ENCODE measurements around the gene AFAP1L2. TPM values are rescaled to one million over a fixed set of nuclear protein-coding genes. Genes with fewer than 3 reads are reported as not detected.

Gene AFAP1L2
- total RNA-seq, 1 donor from 2014 or later, result 5.3 TPM

- intact Hi-C loops (cut with DNase I), result loop anchor here (10.0 kb wide), 1 partner anchor 153 kb away; no protein-coding TSS in a partner anchor
- no peak for DNase-seq
Observed at GRCh38 chr10:114301951-114302710, 102.2 kb downstream of the AFAP1L2 start.

GRCh38 chr10:114301177-114301576, 103.1 kb downstream of the AFAP1L2 start:
- TF ChIP-seq CTCF (IDR thresholded peaks at IDR 0.05), result no peak
- ATAC-seq (no peak), DNase-seq (no peak)
- Histone ChIP-seq H3K27me3 (ENCODE audit: low read depth) (no peaks in the 10 kb centered on the region), H3K4me1 (peaks cover 10% of the 10 kb centered on the region), H3K27ac (no peak overlapping the region), H3K4me3 (no peak overlapping the region), H3K36me3 (peaks cover 7% of the 10 kb centered on the region), H3K9me3 (peaks cover 1% of the 10 kb centered on the region)
- intact Hi-C loops (cut with DNase I), result loop anchor here (10.0 kb wide), 1 partner anchor 154 kb away; no protein-coding TSS in a partner anchor

More at GRCh38 chr10:114301951-114302710, 102.2 kb downstream of the AFAP1L2 start:
- H3K36me3 ChIP-seq, result peaks cover 7% of the 10 kb centered on the region
- no peaks in the 10 kb centered on the region for H3K9me3 ChIP-seq
- H3K4me1 ChIP-seq, result peaks cover 10% of the 10 kb centered on the region
- no peak overlapping the region for H3K27ac ChIP-seq
- H3K4me3 ChIP-seq, result no peak overlapping the region
- H3K27me3 ChIP-seq (ENCODE audit: low read depth), result no peaks in the 10 kb centered on the region
- no peak for TF ChIP-seq CTCF (IDR thresholded peaks at IDR 0.05)
- ATAC-seq, result no peak

- peaks cover 12% of the 10 kb centered on the region for H3K9me3 ChIP-seq
- peaks cover 7% of the 10 kb centered on the region for H3K36me3 ChIP-seq
- no peak for DNase-seq
- H3K27ac ChIP-seq, result no peak overlapping the region
- TF ChIP-seq CTCF (IDR thresholded peaks at IDR 0.05), result no peak
- intact Hi-C loops (cut with DNase I), result loop anchor here (10.0 kb wide), 1 partner anchor 155 kb away; no protein-coding TSS in a partner anchor
- no peaks in the 10 kb centered on the region for H3K27me3 ChIP-seq (ENCODE audit: low read depth)
- peaks cover 10% of the 10 kb centered on the region for H3K4me1 ChIP-seq
- no peak overlapping the region for H3K4me3 ChIP-seq
- no peak for ATAC-seq
Observed at GRCh38 chr10:114300036-114300645, 104.2 kb downstream of the AFAP1L2 start.

- ATAC-seq, result no peak
- peaks cover 7% of the 10 kb centered on the region for H3K36me3 ChIP-seq
- intact Hi-C loops (cut with DNase I), result no loop called here
Observed at GRCh38 chr10:114297136-114297705, 107.1 kb downstream of the AFAP1L2 start.

More at GRCh38 chr10:114297136-114297705, 107.1 kb downstream of the AFAP1L2 start:
- no peak for DNase-seq
- H3K4me1 ChIP-seq, result no peaks in the 10 kb centered on the region
- H3K4me3 ChIP-seq, result no peak overlapping the region
- H3K27ac ChIP-seq, result no peak overlapping the region
- H3K27me3 ChIP-seq (ENCODE audit: low read depth), result no peaks in the 10 kb centered on the region
- no peak for TF ChIP-seq CTCF (IDR thresholded peaks at IDR 0.05)
- peaks cover 15% of the 10 kb centered on the region for H3K9me3 ChIP-seq

Measured in lower lobe of right lung (tissue), 2 donors.